CD4-positive, alpha-beta memory T cell (primary cell): ENCODE results near the gene HOXA10. TPM values are rescaled to one million over a fixed set of nuclear protein-coding genes. Genes with fewer than 3 reads are reported as not detected.

ENCODE experiments used
- CTCF ChIA-PET: fragments of 350-600 bp; sonication (Branson Sonifier 250); formaldehyde crosslinking; loops from one replicate; lab custom pipeline; 2021; ENCODE audit warnings: inconsistent platforms; ENCODE audit not compliant: partially characterized antibody; lab: Charles Lee
- POLR2A ChIA-PET: fragments of 350-600 bp; sonication (Branson Sonifier 250); formaldehyde crosslinking; loops from one replicate; lab custom pipeline; 2021; ENCODE audit not compliant: partially characterized antibody; lab: Charles Lee
- DNase-seq, 5 donors: peaks; one replicate each; pipeline versions ENCODE4 v3.0.0 to v3.0.0-alpha.2; 2020 to 2022; ENCODE audit warnings: mixed read lengths in 1 of 5
- H3K27ac ChIP-seq: one replicate; pipeline ENCODE4 v1.7.0; 2013; ENCODE audit warnings: low read depth, low read length
- H3K27me3 ChIP-seq: 2 replicates; pipeline ENCODE4 v1.7.0; 2013; ENCODE audit warnings: mild to moderate bottlenecking, low read length, moderate library complexity; ENCODE audit not compliant: insufficient read depth
- H3K36me3 ChIP-seq: 2 replicates; pipeline ENCODE4 v1.7.0; 2013; ENCODE audit warnings: mild to moderate bottlenecking, low read length, moderate library complexity; ENCODE audit not compliant: insufficient read depth
- H3K4me1 ChIP-seq: 2 replicates; pipeline ENCODE4 v1.7.0; 2013; ENCODE audit warnings: mild to moderate bottlenecking, low read length, moderate library complexity; ENCODE audit not compliant: insufficient read depth
- H3K4me3 ChIP-seq, 2 donors: one replicate each; pipeline ENCODE4 v1.7.0; 2013; ENCODE audit warnings: low read length in 2 of 2, mild to moderate bottlenecking in 1 of 2
- H3K9me3 ChIP-seq, 2 donors: one replicate each; pipeline ENCODE4 v1.7.0; 2013; ENCODE audit warnings: low read length in 2 of 2, control low read depth in 1 of 2; ENCODE audit not compliant: control insufficient read depth in 1 of 2
- H3K27ac Mint-ChIP-seq, 7 donors: one replicate each; pipeline ENCODE4 v1.8.0; 2020 to 2021; ENCODE audit warnings: mixed read lengths in 7 of 7, mild to moderate bottlenecking in 6 of 7, inconsistent platforms in 3 of 7, moderate library complexity in 3 of 7
- H3K27me3 Mint-ChIP-seq, 2 donors: one replicate each; pipeline ENCODE4 v1.8.0; 2020 to 2021; ENCODE audit warnings: mixed read lengths in 2 of 2
- H3K36me3 Mint-ChIP-seq, 2 donors: one replicate each; pipeline ENCODE4 v1.8.0; 2020 to 2021; ENCODE audit warnings: mixed read lengths in 2 of 2, inconsistent platforms in 1 of 2, mild to moderate bottlenecking in 1 of 2
- H3K4me1 Mint-ChIP-seq, 4 donors: one replicate each; pipeline ENCODE4 v1.8.0; 2020 to 2021; ENCODE audit warnings: mixed read lengths in 4 of 4, mild to moderate bottlenecking in 1 of 4
- H3K4me3 Mint-ChIP-seq, 8 donors: one replicate each; pipeline ENCODE4 v1.8.0; 2020 to 2021; ENCODE audit warnings: mixed read lengths in 8 of 8, mild to moderate bottlenecking in 7 of 8, moderate library complexity in 6 of 8, inconsistent platforms in 3 of 8
- H3K9me3 Mint-ChIP-seq, 8 donors: one replicate each; pipeline ENCODE4 v1.8.0; 2020 to 2021; ENCODE audit warnings: mixed read lengths in 8 of 8, mild to moderate bottlenecking in 5 of 8, inconsistent platforms in 3 of 8, moderate library complexity in 1 of 8
- intact Hi-C: fragments of 100-400 bp; cut with micrococcal nuclease; formaldehyde crosslinking; loops from one replicate; pipeline ENCODE4 v1.15.1; 2023
- polyA plus RNA-seq, 2 donors: library from polyadenylated mRNA; unstranded; fragments of 300-500 nt; fragmentation: Illumina TruSeq; gene quantifications; one replicate each; pipeline ENCODE4 v1.2.3, GENCODE V29; 2021
- total RNA-seq, 2 experiments: library from RNA; stranded (reverse); gene quantifications; one replicate each; pipeline ENCODE4 v1.2.3, GENCODE V29; 2021

Gene HOXA10
- total and polyA plus RNA-seq, 4 experiments from 2014 or later, result not detected

- intact Hi-C loops, result loop anchor here (1.0 kb wide), 1 partner anchor 11 kb away; no protein-coding TSS in a partner anchor
- Mint-ChIP-seq H3K27me3 (peaks cover 57 to 72% of the 10 kb centered on the region in 2 donors), H3K36me3 (peaks cover 0 to 4% of the 10 kb centered on the region in 2 donors), H3K4me1 (peaks cover 3 to 28% (median 9%) of the 10 kb centered on the region in 4 donors), H3K9me3 (peaks cover 0 to 3% (median 0%) of the 10 kb centered on the region in 8 donors), H3K27ac (peak overlapping the region in 1 of 7 donors; percentile 68), H3K4me3 (no peak overlapping the region)
- H3K4me3 ChIP-seq, result no peak overlapping the region
- ChIA-PET POLR2A (interaction anchor here (0.6 to 1.0 kb wide), 2 partner anchors 9 to 561 kb away, joined by 3 read pairs; no protein-coding TSS in a partner anchor), CTCF (interaction anchor here (0.6 to 4.4 kb wide), 21 partner anchors 8 to 1286 kb away, joined by 3 to 38 read pairs (median 5); partner anchors contain the start of genes HIBADH and HOXA3)
- peaks cover 23% of the 10 kb centered on the region for H3K4me1 ChIP-seq
- H3K27me3 ChIP-seq, result peaks cover 49% of the 10 kb centered on the region
- DNase-seq, result no peak
- H3K9me3 ChIP-seq, result no peaks in the 10 kb centered on the region
- no peaks in the 10 kb centered on the region for H3K36me3 ChIP-seq
- H3K27ac ChIP-seq, result no peak overlapping the region
These were observed 4.9 kb upstream of the HOXA10 start for GRCh38 chr7:27179030-27179429.

GRCh38 chr7:27178366-27178765 lies 4.2 kb upstream of the HOXA10 start:
- ChIA-PET CTCF (interaction anchor here (0.6 to 4.4 kb wide), 16 partner anchors 8 to 1285 kb away, joined by 3 to 38 read pairs (median 5); partner anchors contain the start of genes HIBADH and HOXA3), POLR2A (interaction anchor here (1.0 kb wide), 1 partner anchor 10 kb away, joined by 3 read pairs; no protein-coding TSS in a partner anchor)
- intact Hi-C loops, result no loop called here
- Histone ChIP-seq H3K27ac (no peak overlapping the region), H3K4me3 (no peak overlapping the region), H3K27me3 (peaks cover 47% of the 10 kb centered on the region), H3K9me3 (no peaks in the 10 kb centered on the region), H3K36me3 (no peaks in the 10 kb centered on the region), H3K4me1 (peaks cover 19% of the 10 kb centered on the region)
- Mint-ChIP-seq H3K36me3 (peaks cover 0 to 4% of the 10 kb centered on the region in 2 donors), H3K4me3 (no peak overlapping the region), H3K27ac (no peak overlapping the region), H3K9me3 (peaks cover 0 to 3% (median 0%) of the 10 kb centered on the region in 8 donors), H3K4me1 (peaks cover 2 to 24% (median 6%) of the 10 kb centered on the region in 4 donors), H3K27me3 (peaks cover 53 to 68% of the 10 kb centered on the region in 2 donors)
- DNase-seq, result no peak

- Histone ChIP-seq H3K27me3 (peaks cover 47% of the 10 kb centered on the region), H3K9me3 (no peaks in the 10 kb centered on the region), H3K27ac (no peak overlapping the region), H3K4me3 (no peak overlapping the region), H3K36me3 (no peaks in the 10 kb centered on the region), H3K4me1 (peaks cover 19% of the 10 kb centered on the region)
- Mint-ChIP-seq H3K27ac (peak overlapping the region in 1 of 7 donors; percentile 22), H3K36me3 (peaks cover 0 to 4% of the 10 kb centered on the region in 2 donors), H3K4me1 (peaks cover 2 to 24% (median 7%) of the 10 kb centered on the region in 4 donors), H3K4me3 (no peak overlapping the region), H3K9me3 (peaks cover 0 to 3% (median 0%) of the 10 kb centered on the region in 8 donors), H3K27me3 (peaks cover 49 to 66% of the 10 kb centered on the region in 2 donors)
- intact Hi-C loops, result no loop called here
- POLR2A ChIA-PET, result interaction anchor here (1.0 to 1.1 kb wide), 2 partner anchors 11 to 21 kb away, joined by 3 read pairs; no protein-coding TSS in a partner anchor
- no peak for DNase-seq
- CTCF ChIA-PET, result interaction anchor here (0.8 to 4.4 kb wide), 10 partner anchors 9 to 1285 kb away, joined by 3 to 38 read pairs (median 4); no protein-coding TSS in a partner anchor
These were observed 3.7 kb upstream of the HOXA10 start for GRCh38 chr7:27177795-27178320.

GRCh38 chr7:27176962-27177794 lies 3.1 kb upstream of the HOXA10 start:
- intact Hi-C loops, result no loop called here
- H3K4me1 Mint-ChIP-seq, result peaks cover 5 to 28% (median 12%) of the 10 kb centered on the region in 4 donors
- Histone ChIP-seq H3K9me3 (no peaks in the 10 kb centered on the region), H3K4me1 (peaks cover 26% of the 10 kb centered on the region), H3K27ac (no peak overlapping the region), H3K4me3 (no peak overlapping the region), H3K27me3 (peaks cover 48% of the 10 kb centered on the region), H3K36me3 (no peaks in the 10 kb centered on the region)
- ChIA-PET POLR2A (interaction anchor here (1.1 kb wide), 1 partner anchor 20 kb away, joined by 3 read pairs; no protein-coding TSS in a partner anchor), CTCF (interaction anchor here (0.8 to 4.4 kb wide), 12 partner anchors 8 to 1284 kb away, joined by 3 to 38 read pairs (median 4); partner anchors contain the start of gene HOXA11)
- DNase-seq, result no peak
- no peak overlapping the region for H3K4me3 Mint-ChIP-seq
- peaks cover 49 to 64% of the 10 kb centered on the region in 2 donors for H3K27me3 Mint-ChIP-seq
- peaks cover 0 to 4% of the 10 kb centered on the region in 2 donors for H3K36me3 Mint-ChIP-seq
- peak overlapping the region in 1 of 7 donors; percentile 22 for H3K27ac Mint-ChIP-seq
- H3K9me3 Mint-ChIP-seq, result peaks cover 0 to 3% (median 0%) of the 10 kb centered on the region in 8 donors

GRCh38 chr7:27176524-27176845 lies 2.4 kb upstream of the HOXA10 start:
- Histone ChIP-seq H3K27me3 (peaks cover 55% of the 10 kb centered on the region), H3K27ac (no peak overlapping the region), H3K4me3 (no peak overlapping the region), H3K4me1 (peaks cover 33% of the 10 kb centered on the region), H3K36me3 (no peaks in the 10 kb centered on the region), H3K9me3 (no peaks in the 10 kb centered on the region)
- H3K27me3 Mint-ChIP-seq, result peaks cover 55 to 68% of the 10 kb centered on the region in 2 donors
- H3K4me3 Mint-ChIP-seq, result no peak overlapping the region
- ChIA-PET POLR2A (interaction anchor here (1.1 kb wide), 1 partner anchor 20 kb away, joined by 3 read pairs; no protein-coding TSS in a partner anchor), CTCF (interaction anchor here (1.1 to 4.4 kb wide), 7 partner anchors 9 to 23 kb away, joined by 3 to 38 read pairs (median 5); partner anchors contain the start of gene HOXA11)
- intact Hi-C loops, result no loop called here
- no peak for DNase-seq
- H3K36me3 Mint-ChIP-seq, result peaks cover 2 to 4% of the 10 kb centered on the region in 2 donors
- peaks cover 0 to 8% (median 2%) of the 10 kb centered on the region in 8 donors for H3K9me3 Mint-ChIP-seq
- H3K4me1 Mint-ChIP-seq, result peaks cover 9 to 35% (median 18%) of the 10 kb centered on the region in 4 donors
- H3K27ac Mint-ChIP-seq, result no peak overlapping the region

GRCh38 chr7:27175626-27176523 lies 1.8 kb upstream of the HOXA10 start:
- peak overlapping the region in 1 of 8 donors; percentile 52 for H3K4me3 Mint-ChIP-seq
- Histone ChIP-seq H3K27me3 (peaks cover 61% of the 10 kb centered on the region), H3K36me3 (no peaks in the 10 kb centered on the region), H3K27ac (no peak overlapping the region), H3K9me3 (no peaks in the 10 kb centered on the region), H3K4me3 (no peak overlapping the region), H3K4me1 (peaks cover 35% of the 10 kb centered on the region)
- POLR2A ChIA-PET, result no interaction called here
- H3K27me3 Mint-ChIP-seq, result peaks cover 58 to 71% of the 10 kb centered on the region in 2 donors
- CTCF ChIA-PET, result interaction anchor here (1.2 to 3.2 kb wide), 6 partner anchors 9 to 19 kb away, joined by 3 to 10 read pairs (median 5); partner anchors contain the start of genes HOXA11 and HOXA7
- DNase-seq, result no peak
- H3K4me1 Mint-ChIP-seq, result peaks cover 11 to 37% (median 19%) of the 10 kb centered on the region in 4 donors
- intact Hi-C loops, result no loop called here
- no peak overlapping the region for H3K27ac Mint-ChIP-seq
- H3K9me3 Mint-ChIP-seq, result peaks cover 0 to 10% (median 2%) of the 10 kb centered on the region in 8 donors
- peaks cover 2 to 4% of the 10 kb centered on the region in 2 donors for H3K36me3 Mint-ChIP-seq
